GM18498 (cell line): ENCODE measurements around the gene GTF2B.
"Not testable (repeated sequence)": the region's sequence is repeated elsewhere in the genome, so short reads cannot be mapped to it uniquely, and the experiment has no call there.

Experiments
- ATAC-seq: cut with Tn5 transposase; IDR thresholded peaks from one replicate; pipeline ENCODE4 v1.9.1; 2021; ENCODE audit warnings: mild to moderate bottlenecking, moderate library complexity; ENCODE audit not compliant: unreplicated experiment

GTF2B gene

GRCh38 chr1:88891318-88891950, at the start of gene GTF2B:
TSS of gene GTF2B (minus strand) at chr1:88891567. CDS start at chr1:88891499, 68 bp downstream.
- ATAC-seq: peak; percentile 90

- not testable (repeated sequence) for ATAC-seq
These were observed 47.2 kb upstream of the GTF2B start for GRCh38 chr1:88938528-88938927.

DNA sequence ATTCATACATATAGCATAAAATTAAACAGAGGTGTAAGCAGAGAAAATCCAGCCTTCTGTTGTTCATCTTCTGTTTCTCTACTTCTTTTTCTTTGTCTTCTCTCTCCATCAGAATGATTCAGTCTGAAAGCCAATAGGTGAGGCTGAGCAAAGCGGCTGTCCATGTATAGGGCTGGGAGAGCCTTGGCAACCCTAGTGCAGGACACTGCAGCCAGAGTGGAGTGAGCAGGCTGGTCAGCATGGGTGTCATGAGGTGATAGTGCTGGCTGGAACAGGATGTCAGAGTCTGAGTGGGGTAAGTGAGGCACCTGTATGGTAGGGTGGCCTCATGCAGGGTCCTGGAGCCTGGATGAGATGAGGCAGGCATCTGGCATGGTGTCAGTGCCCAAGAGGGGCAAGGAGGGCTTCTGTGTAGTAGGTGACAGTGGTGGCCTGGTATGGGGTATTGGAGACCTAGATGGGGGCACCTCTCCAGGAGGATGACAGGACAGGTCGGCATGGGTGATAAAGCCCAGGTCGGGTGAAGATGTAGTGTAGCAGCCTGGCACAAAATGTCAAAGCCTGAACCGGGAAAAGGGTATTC, 45.5 kb upstream of the GTF2B start:
- no peak for ATAC-seq

- no peak for ATAC-seq
These were observed 44.8 kb upstream of the GTF2B start for GRCh38 chr1:88936223-88936523.

GRCh38 chr1:88935522-88936222, 44.3 kb upstream of the GTF2B start:
- ATAC-seq: no peak

DNA sequence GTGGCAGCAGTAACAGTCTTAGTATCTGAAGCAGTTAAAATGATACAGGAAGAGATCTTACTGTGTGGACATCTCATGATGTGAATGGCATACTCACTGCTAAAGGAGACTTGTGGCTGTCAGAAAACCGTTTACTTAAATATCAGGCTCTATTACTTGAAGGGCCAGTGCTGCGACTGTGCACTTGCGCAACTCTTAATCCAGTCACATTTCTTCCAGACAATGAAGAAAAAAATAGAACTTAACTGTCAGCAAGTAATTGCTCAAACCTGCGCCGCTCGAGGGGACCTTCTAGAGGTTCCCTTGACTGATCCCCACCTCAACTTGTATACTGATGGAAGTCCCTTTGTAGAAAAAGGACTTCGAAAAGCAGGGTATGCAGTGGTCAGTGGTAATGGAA, 38.8 kb upstream of the GTF2B start:
- ATAC-seq: not testable (repeated sequence)

- no peak for ATAC-seq
These were observed 31.9 kb upstream of the GTF2B start for GRCh38 chr1:88923224-88923623.

GRCh38 chr1:88922214-88922613, 30.8 kb upstream of the GTF2B start:
- ATAC-seq: no peak

GRCh38 chr1:88920845-88921244, 29.5 kb upstream of the GTF2B start:
- ATAC-seq: no peak

GRCh38 chr1:88917321-88918025, 26.1 kb upstream of the GTF2B start:
- no peak for ATAC-seq

DNA sequence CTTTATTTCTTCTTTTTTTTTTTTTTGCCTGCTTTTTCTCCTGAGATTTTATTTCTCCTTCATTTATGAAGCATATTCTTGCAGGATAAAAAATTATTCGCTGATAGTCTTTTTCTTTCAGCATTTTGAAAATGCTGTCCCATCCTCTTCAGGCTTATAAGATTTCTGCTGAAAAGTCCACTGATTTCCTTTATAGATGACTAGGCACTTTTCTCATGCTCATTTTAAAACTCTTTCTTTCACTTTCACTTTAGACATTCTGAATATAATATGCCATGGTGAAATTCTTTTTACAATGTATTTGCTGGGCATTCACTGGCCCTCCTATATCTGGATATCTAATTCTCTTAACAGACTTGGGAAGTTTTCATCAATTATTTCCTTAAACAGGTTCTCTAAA, 25.5 kb upstream of the GTF2B start:
- no peak for ATAC-seq

GRCh38 chr1:88911800-88912199, 20.4 kb upstream of the GTF2B start:
- not testable (repeated sequence) for ATAC-seq

DNA sequence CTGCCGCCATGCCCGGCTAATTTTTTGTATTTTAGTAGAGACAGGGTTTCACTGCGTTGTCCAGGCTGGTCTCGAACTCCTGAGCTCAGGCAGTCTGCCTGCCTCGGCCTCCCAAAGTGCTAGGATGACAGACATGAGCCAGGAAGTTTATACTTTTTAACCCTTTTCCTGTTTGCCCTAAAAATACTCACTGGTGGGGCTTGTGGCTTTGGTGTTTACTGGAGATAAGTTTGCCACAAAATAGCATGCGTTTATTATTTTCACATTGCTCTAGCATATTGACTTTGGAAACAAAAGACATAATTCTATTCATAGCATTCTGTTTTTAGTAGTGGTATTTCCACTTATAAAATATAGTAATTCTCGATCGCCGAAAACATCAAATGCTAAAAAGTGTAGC, 19.8 kb upstream of the GTF2B start:
- no peak for ATAC-seq

GRCh38 chr1:88910401-88910800, 19.0 kb upstream of the GTF2B start:
- no peak for ATAC-seq

DNA sequence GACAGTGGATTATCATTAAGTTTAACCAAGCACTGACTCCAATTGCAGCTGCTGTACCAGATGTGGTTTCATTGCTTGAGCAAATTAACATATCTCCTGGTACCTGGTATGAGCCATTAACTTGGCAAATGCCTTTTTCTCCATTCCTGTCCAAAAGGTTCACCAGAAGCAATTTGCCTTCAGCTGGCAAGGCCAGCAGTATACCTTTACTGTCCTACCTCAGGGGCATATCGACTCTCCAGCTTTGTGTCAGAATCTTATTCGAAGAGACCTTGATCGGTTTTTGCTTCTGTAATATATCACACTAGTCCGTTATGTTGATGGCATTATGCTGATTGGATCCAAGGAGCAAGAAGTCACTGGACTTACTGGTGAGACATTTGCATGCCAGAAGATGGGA, 9.5 kb upstream of the GTF2B start:
- ATAC-seq: no peak

- ATAC-seq: no peak
These were observed 5.8 kb upstream of the GTF2B start for GRCh38 chr1:88897070-88897730.

DNA sequence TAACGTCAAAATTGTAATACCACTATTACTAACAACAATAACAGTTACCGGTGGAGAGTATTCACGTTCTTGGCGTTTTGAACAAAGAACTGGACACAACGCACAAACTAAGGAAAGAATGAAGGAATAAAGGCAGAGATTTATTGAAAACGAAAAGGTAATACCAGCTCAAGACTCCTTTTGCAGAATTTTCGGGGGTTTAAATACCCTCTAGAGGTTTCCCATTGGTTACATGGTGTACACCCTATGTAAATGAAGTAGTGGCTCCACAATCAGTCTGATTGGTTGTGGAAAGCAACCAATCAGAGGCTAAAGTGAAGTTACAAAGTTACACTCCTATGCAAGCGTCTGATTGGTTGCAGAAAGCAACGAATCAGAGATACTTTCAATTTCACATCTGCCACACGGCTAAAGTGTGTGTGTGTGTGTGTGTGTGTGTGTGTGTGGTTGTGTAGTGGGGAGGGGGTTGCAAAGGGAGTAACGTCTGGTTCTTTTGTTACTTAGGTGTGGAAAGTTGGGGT, 1.1 kb upstream of the GTF2B start:
- no peak for ATAC-seq

DNA sequence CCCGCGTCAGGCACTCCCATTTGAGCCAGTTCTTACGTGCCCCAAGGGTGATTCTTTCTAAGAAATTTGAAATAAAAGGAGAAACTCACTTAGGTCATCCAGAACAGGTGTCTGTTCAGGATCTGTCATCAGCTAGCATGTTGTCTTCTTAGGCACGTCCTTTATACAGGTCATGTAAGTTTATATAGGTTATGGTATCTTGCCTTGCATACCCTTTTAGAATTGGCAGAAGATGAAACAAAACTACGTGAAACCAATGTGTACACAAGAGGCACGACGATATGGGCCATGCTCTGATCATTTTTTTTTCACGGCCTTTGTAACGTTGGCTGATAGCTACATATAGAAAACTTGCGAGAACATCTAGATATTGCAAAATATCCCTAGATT, 579 bp upstream of the GTF2B start:
- ATAC-seq: no peak

DNA sequence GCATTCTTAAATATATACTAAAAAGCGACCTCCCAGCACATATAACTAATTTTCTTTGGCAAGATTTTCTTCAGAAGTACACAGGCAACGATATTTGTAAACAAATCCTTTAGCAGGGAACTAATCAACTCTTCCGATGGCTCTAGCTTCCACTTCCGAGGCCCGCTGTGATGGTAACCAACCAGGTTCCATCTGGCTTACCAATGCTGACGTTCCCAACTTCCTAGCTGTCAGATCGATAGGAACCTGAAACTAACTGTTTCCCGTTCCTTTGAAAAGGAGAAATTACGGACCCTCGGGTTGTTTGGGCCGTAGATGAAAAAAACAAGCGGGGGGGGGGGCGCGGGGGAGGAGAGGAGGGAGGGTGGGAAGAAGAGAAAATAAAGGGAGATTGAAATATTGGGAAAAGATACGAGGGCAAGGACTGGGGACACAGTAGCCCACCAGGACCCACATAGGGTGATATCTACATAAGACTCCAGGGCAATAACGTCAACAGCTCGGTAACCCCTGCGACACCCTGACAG, 513 bp downstream of the GTF2B start:
- ATAC-seq: no peak

- ATAC-seq: no peak
These were observed 1.2 kb downstream of the GTF2B start for GRCh38 chr1:88890131-88890530.

- ATAC-seq: no peak
These were observed 2.6 kb downstream of the GTF2B start for GRCh38 chr1:88888750-88889149.
